HG03520 (cell line): ENCODE results near the gene ATP2A2.
"Not testable (repeated sequence)": the region's sequence is repeated elsewhere in the genome, so short reads cannot be mapped to it uniquely, and the experiment has no call there.

Experiments used
- ATAC-seq: cut with Tn5 transposase; IDR thresholded peaks from one replicate; pipeline ENCODE4 v1.9.1; 2021; ENCODE audit warnings: mild to moderate bottlenecking, moderate library complexity; ENCODE audit not compliant: unreplicated experiment

The ATP2A2 gene

GRCh38 chr12:110340261-110340660 is 59.2 kb downstream of the ATP2A2 start:
- not testable (repeated sequence) for ATAC-seq

GRCh38 chr12:110340706-110341105 is 59.7 kb downstream of the ATP2A2 start:
- ATAC-seq, result no peak

GRCh38 chr12:110342157-110342556 is 61.1 kb downstream of the ATP2A2 start:
- no peak for ATAC-seq

- no peak for ATAC-seq
Measured at GRCh38 chr12:110343114-110343513, 62.1 kb downstream of the ATP2A2 start.

- no peak for ATAC-seq
Measured at GRCh38 chr12:110343736-110344555, 62.9 kb downstream of the ATP2A2 start.

GRCh38 chr12:110344657-110345056 is 63.6 kb downstream of the ATP2A2 start:
- no peak for ATAC-seq

- no peak for ATAC-seq
Measured at GRCh38 chr12:110345176-110345661, 64.2 kb downstream of the ATP2A2 start.

- ATAC-seq, result no peak
Measured at GRCh38 chr12:110345963-110346362, 64.9 kb downstream of the ATP2A2 start.

- no peak for ATAC-seq
Measured at GRCh38 chr12:110347767-110348166, 66.7 kb downstream of the ATP2A2 start.

- no peak for ATAC-seq
Measured at GRCh38 chr12:110348431-110349059, 67.5 kb downstream of the ATP2A2 start.

- ATAC-seq, result no peak
Measured at GRCh38 chr12:110349096-110349495, 68.0 kb downstream of the ATP2A2 start.

GRCh38 chr12:110349514-110350151 is 68.6 kb downstream of the ATP2A2 start:
- ATAC-seq, result no peak

GRCh38 chr12:110351119-110351518 is 70.1 kb downstream of the ATP2A2 start:
- no peak for ATAC-seq

GRCh38 chr12:110352401-110352800 is 71.4 kb downstream of the ATP2A2 start:
- no peak for ATAC-seq

GRCh38 chr12:110353211-110353965 is 72.3 kb downstream of the ATP2A2 start:
- no peak for ATAC-seq

- ATAC-seq, result no peak
Measured at GRCh38 chr12:110354172-110354780, 73.2 kb downstream of the ATP2A2 start.

GRCh38 chr12:110355073-110355472 is 74.0 kb downstream of the ATP2A2 start:
- no peak for ATAC-seq

- not testable (repeated sequence) for ATAC-seq
Measured at GRCh38 chr12:110358384-110359097, 77.5 kb downstream of the ATP2A2 start.

- no peak for ATAC-seq
Measured at GRCh38 chr12:110361216-110361615, 80.2 kb downstream of the ATP2A2 start.
